ENCODE results near the gene DLG1.

DLG1 gene

DNA sequence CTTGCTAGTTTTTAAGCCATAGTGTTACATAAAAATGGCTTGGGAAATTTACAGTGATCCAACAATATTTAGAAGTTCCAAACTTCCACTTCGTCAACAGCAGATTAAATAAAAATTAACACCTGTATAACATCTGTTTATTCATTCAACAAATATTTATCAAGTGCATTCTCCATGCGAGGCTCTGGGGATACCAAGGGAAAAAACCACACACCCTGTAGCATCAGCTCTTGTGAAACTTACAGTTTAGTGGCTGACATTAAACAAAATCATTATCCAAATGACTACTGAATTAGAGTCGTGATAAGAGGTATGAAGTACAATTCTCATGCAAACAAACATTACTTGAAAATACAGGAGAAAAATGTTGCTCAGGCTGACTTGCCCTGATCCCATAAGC is 122.9 kb downstream of the DLG1 start:
- DNase-seq (ENCODE audit: low read depth in 1 of 2, low spot score in 1 of 2) = no peak

DNA sequence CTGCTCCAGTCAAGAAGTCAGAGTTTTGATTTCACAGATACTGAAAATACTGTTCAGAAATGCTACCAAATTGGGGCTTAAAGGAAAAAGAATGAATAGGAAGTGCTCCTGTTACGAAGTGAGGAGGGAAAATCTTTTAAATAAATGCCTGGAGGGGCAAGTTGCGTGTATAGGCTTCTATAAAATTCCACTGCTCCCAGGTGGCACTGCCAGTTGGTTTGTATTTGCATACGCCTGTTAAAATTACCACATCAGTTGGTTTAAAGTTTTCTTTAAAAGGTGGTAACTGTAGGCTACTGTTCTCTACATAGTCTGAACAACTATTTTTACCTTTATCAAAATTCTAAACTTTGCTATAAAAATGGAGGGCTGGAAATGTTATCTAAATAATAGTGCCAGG is 123.5 kb downstream of the DLG1 start:
- DNase-seq (ENCODE audit: low read depth in 1 of 2, low spot score in 1 of 2) = no peak

DNA sequence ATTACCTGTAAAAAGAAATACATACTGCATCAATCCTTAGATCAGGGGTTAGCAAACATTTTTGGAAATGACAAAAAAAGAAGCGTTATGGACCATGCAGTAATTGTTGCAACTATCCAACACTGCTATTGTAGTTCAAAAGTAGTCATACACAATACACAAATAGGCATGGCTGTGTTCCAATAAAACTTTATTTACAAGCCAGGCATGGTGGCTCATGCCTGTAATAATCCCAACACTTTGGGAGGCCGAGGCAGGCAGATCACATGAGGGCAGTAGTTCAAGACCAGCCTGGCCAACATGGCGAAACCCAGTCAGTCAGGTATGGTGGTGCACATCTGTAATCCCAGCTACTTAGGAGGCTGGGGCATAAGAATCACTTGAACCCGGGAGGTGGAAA is 124.8 kb downstream of the DLG1 start:
- no peak for DNase-seq (ENCODE audit: low read depth in 1 of 2, low spot score in 1 of 2)

DNA sequence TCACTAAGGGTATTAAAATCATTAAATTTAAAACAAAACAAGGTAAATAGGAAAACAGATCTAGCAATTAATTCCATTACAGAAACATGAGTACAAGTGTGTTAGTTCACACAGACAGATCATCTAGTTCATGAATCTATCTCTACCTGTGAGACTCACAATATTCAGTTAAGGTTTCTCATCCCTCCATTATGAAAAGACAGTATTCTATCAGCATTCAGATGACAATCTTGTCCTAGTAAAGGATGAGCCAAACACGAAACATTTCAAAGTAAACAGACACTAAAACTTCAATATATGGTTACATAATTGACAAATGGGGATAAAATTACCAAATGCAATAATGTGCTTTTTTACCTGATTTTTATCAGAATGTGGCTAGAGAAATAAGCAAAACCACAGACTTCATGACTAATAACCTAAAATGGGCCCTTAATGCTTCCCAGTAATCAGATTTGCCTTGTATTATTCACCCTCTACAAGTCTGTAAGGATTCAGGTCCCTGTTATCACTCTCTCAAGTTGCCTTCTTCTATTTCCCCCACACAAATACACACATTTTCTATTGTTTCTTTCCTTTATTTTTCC is 126.8 kb downstream of the DLG1 start:
- DNase-seq (ENCODE audit: low read depth in 1 of 2, low spot score in 1 of 2) = no peak

DNA sequence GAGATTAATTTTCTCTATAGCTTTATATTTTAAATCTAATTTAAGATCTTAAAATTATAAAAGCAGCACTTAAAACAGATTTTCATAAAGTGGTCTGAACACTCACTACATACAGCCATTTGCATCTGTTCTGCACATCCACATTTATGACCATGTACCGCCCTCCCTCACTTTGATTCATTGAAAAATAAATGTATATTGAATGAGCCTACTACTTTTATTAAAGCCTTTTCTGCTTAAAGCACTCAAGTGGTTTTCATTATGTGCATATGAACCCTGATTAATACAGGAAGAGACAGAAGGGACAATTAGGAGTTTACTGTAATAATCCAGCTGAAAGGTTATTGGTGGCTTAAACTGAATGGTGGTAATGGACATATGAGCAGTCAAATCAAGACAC is 129.4 kb downstream of the DLG1 start:
- no peak for DNase-seq (ENCODE audit: low read depth in 1 of 2, low spot score in 1 of 2)

DNA sequence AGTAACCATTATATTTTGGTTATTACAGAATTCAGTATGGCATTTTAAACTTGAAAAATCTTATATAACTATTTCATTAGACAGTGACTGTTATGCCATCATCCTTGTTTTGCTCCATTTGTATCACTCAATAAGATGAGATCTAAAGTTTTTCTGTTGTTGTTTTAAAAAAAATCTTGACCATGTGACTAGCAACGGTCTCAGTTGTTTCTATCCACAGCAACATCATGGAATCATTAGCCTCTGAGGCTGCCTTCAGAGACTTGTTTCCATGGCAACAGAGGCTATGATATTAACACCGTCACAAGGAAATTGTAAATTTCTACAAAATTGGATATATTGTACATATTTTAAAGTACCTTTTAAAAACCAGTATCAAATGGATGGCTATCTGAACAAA is 129.8 kb downstream of the DLG1 start:
- DNase-seq (ENCODE audit: low read depth in 1 of 2, low spot score in 1 of 2) = no peak

DNA sequence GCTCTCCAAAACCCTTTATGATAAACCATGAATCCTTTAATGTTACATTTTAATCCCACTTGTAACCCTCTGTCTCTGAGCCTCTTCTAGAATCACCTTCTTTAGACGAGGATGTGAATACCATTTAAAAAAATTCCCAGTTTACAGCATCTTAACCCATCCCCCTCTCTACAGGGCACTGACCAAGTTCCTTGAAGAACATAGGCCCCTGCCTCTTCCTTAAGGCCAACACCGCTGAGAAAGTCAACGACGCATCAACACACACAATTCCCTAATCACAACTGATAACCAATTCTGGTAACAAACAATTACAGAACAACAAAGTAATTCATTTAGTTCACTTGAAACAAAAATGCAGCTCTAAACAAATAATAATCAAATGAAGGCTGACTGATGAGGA is 130.3 kb downstream of the DLG1 start:
- no peak for DNase-seq (ENCODE audit: low read depth in 1 of 2, low spot score in 1 of 2)

DNA sequence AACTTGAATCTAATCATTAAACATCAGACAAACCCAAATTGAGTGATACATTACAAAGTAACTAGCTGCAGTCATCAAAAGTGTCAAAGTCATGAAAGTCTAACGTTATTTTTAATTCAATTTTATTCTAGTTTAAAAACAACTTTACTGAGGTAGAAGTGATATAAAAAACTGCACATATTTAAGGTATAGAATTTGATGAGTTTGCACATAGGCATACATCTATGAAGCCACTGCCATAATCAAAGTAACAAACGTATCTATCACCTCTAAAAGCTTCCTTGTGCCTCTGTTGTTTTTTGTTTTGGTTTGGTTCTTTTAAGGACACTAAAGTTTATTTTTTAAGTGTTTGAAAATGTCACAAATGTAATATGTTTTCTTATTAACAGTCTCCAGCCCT is 130.9 kb downstream of the DLG1 start:
- DNase-seq (ENCODE audit: low read depth in 1 of 2, low spot score in 1 of 2) = no peak

DNA sequence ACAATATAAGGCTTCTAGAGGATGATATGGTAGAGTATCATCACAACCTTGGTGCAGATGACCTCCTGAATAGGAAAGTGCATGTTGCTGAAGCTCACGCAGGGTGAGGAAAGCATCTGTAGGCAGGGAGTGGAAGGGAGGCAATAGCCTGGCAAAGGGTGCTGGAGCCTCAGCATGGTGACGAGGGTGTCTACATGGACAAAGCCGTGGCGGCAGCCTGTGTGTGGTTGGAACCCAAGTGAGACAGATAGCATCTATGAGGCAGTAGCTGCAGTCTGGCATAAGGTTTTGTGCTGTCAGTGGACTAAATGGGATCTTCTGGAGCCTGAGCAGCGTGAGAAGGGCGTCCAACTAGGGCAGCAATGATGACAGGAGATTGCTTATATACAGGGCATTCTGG is 132.5 kb downstream of the DLG1 start:
- DNase-seq (ENCODE audit: low read depth in 1 of 2, low spot score in 1 of 2) = no peak

DNA sequence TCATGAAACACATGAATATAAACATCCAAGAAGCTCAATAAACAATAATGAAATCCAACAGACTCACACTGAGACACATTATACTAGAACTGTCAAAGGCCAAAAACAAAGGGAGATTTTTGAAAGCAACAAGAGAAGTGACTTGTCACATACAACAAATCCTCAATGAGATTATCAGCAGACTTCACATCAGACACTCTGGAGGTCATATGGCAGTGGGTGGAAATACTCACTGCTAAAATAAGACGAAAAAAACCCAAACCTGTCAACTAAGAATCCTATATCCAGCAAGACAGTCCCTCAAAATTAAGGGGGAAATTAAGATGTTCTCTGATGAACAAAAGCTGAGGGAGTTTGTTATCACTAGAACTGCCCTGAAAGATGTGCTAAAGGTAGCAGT is 143.4 kb downstream of the DLG1 start:
- no peak for DNase-seq (ENCODE audit: low read depth in 1 of 2, low spot score in 1 of 2)

DNA sequence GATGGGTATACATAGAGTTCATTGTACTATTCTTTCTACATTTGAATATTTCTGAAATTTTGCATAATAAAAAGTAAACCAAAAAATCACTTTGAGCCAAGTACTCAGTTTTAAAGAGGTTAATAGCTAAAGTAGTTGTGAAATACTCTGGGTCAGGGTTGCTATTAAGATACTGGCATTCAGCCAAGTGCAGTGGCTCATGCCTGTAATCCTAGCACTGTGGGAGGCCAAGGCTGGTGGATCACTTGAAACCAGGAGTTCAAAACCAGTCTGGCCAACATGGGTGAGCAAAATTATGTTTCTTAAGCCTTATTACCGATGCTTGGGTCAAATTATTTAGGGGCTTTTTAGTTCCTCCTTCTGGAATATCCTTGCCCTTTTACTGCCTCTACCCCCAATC is 146.8 kb downstream of the DLG1 start:
- no peak for DNase-seq (ENCODE audit: low read depth in 1 of 2, low spot score in 1 of 2)

DNA sequence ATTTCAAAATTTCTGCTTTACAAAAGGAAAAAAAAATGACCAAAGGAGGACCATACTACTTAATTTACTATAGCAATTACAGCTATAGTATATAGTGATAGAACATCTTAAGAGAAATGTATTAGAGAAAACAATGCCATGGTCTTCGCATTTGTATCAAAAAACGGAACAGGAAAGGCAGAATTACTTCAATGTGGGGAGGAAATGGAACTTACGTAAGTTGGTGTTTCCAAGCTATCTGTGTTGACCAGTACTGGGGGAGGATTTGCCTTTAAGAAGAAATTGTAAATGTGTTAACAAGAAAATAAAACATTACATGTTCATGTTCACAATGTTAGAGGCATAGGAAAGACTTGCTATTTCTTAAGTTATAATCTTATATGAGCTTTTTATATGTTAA is 148.9 kb downstream of the DLG1 start:
- no peak for DNase-seq (ENCODE audit: low read depth in 1 of 2, low spot score in 1 of 2)

DNA sequence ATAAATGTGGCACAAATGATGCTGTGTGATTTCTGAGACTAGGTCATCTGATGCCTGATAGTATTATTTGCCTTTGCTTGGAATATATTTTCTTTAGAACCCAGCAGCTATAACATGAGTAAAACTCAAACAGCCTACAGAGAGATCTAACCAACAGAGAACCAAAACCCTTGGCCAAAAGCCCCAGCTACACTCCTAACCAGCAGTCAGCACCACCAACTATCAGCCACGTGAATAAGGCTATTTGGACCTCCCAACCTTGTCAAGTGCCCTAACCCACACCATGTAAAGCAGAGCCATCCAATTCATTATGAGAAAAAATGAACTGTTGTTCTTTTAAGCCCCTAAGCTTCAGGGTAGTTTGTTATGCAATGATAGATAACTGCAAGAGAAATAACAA is 154.2 kb downstream of the DLG1 start:
- no peak for DNase-seq (ENCODE audit: low read depth in 1 of 2, low spot score in 1 of 2)

DNA sequence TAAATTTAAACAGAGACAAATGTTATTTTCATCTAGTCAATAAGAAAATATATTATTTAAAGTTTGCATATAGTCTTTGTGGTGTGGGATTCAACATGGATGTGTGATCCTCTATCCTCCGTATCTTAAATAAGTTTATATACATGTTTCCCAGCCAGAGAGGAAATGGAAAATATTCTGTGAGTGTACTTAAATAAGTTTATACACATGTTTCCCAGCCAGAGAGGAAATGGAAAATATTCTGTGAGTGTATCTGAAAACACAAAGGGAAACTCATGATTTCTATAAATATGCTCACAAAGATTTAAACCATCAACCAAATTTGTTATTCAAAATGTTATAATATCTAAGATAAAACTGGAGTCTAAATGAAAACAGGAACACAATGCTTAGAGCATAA is 158.8 kb downstream of the DLG1 start:
- no peak for DNase-seq (ENCODE audit: low read depth in 1 of 2, low spot score in 1 of 2)

DNA sequence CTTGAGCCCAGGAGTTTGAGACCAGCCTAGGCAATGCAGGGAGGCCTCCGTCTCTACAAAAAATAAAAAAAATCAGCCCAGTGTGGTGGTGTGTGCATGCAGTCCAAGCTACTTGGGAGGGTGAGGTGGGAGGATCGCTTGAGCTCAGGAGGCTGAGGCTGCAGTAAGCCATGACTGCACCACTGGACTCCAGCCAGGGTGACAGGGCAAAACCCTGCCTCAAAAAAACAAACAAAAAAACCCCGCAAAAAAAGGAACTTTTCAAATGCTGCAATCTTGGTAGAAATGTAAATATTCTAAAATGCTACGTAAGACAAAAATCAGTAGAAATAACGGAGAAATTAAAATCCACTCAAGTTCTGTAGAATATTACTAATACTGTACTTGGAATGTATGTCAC is 160.7 kb downstream of the DLG1 start:
- no peak for DNase-seq (ENCODE audit: low read depth in 1 of 2, low spot score in 1 of 2)

DNA sequence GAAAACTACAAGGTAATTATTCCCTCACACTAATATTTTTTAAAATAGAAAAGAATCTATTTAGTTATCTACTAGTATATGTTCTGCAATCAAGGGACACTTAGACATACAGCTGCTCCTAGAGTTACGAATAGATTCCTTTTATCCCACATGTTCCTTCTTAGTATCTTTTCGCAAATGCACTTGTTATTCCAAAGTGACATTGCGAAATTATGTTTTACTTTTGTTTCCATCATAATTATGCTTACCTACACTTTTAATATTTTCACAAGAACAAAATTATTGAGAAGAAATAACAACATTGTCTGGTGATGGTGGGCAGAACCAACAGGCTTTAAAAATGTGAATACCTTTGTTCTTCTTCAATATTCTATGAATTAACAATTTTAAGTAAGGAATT is 161.7 kb downstream of the DLG1 start:
- DNase-seq (ENCODE audit: low read depth in 1 of 2, low spot score in 1 of 2) = no peak

DNA sequence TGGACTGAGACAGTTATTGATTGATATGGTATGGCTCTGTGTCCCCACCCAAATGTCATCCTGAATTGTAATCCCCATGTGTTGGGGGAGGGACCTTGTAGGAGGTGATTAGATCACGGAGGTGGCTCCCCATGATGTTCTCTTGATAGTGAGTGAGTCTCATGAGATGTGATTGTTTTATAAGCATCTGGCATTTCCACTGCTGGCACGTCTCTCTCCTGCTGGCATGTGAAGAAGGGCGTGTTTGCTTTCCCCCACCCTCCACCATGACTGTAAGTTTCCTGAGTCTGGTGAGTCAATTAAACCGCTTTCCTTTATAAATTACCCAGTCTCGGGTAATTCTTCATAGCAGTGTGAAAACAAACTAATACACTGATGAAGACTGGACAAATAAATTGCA is 163.2 kb downstream of the DLG1 start:
- no peak for DNase-seq (ENCODE audit: low read depth in 1 of 2, low spot score in 1 of 2)

DNA sequence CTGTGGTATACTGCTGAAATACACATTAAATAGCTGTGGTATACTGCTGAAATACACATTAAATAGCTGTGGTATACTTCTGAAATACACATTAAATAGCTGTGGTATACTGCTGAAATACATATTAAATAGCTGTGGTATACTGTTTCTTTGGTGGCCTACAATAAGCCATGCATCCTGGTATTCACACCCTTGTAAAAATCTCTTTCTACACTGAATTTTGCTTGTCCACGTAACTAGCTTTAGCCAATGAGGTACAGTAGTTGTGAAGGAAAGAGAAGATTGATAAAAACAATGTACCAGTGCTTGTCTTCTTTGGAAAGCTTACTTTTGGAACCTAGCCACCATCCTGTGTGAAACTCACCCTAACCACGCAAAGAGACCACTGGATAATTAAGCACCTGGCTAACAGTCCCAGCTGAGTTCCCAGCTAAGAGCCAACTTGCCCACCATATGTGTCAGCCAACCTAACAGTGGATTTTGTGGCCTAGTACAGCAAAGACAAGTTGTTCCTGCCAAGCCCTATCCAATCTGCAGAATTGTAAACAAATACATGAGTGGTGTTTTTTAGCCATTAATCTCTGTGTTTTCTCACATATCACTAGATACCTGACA is 165.4 kb downstream of the DLG1 start:
- DNase-seq (ENCODE audit: low read depth in 1 of 2, low spot score in 1 of 2) = no peak

DNA sequence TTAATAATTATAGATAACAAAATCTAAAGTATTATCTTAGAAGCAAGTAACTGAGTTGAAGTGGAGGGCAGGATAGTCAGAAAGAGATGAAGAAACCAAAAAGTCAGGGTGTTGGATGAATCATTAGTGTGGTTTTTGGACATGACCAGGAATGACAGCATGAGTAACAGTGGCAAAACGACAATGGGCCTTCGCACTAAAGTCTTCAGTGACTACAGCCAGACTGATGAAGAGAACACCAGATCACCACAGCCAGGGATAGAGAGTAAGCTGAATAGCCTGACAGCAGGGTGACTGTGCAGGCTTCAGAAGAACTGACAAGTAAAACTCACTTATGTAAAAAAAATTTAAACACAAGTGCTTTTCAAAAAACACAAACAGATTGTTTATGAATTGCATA is 172.8 kb downstream of the DLG1 start:
- DNase-seq (ENCODE audit: low read depth in 1 of 2, low spot score in 1 of 2) = no peak

DNA sequence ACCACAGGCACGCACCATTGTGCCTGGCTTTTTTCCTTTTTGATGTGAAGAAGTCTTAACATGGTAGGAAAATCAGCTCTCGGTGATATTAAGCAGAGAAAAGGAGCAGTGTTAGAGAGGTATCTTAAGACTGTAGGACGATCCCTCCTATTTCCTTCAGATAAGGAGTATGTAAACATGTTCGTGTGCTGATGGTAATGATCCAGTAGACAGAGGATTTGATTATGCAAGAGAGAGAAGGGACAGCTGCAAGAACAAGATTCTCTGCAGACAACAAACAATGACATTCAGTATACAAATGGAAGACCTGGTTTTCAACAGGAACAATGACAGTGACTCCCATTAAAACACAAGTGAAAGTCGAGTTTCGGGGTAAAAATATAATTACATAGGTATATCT is 173.7 kb downstream of the DLG1 start:
- no peak for DNase-seq (ENCODE audit: low read depth in 1 of 2, low spot score in 1 of 2)

DNA sequence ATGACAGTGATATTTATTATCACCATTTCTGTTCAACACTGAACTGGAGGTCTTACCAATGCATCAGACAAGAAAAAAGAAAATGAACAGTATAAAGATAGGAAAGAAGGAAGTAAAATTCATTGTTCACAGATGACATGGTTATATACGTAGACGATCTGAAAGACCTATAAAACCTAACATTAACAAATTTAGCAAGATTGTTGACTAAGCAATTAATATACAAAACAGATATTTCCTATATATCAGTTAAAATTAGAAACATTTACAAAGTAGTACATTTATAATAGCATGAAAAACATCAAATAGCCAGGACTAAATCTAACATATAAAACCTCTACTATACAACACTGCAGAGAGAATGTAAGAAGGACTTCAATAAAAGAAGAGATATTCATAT is 176.0 kb downstream of the DLG1 start:
- no peak for DNase-seq (ENCODE audit: low read depth in 1 of 2, low spot score in 1 of 2)

DNA sequence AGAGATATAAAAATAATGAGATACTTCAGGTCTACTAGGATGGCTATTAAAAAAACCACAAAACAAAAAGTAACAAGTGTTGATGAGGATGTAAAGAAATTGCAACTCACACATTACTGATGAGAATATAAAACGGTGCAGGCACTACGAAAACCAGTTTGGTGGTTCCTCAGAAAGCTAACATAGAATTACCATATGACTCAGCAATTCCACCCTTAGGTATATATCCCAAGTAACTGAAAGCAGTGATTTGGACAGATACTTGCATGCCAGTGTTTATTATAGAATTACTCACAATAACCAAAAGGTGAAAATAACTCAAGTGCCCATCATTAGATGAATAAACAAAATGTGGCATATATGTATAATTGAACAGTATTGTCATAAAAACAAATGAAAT is 181.3 kb downstream of the DLG1 start:
- DNase-seq (ENCODE audit: low read depth in 1 of 2, low spot score in 1 of 2) = no peak

DNA sequence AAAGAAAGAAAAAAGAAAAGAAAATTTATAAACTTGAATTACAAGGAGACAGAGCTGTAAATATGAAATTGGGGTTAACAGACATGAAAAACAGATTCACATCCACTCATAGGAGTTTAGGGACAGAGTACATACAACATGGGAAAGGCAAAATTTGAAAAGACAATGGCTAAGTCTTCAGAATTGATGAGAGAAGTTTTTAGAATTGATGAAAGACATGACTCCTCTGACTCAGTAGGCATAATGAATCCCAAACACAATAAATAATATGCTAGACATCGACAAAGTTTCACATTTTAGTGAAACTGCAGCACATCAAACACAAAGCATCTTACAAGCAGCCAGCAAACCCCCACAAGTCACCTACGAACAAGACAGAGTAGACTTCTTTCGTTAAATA is 184.4 kb downstream of the DLG1 start:
- DNase-seq (ENCODE audit: low read depth in 1 of 2, low spot score in 1 of 2) = no peak

DNA sequence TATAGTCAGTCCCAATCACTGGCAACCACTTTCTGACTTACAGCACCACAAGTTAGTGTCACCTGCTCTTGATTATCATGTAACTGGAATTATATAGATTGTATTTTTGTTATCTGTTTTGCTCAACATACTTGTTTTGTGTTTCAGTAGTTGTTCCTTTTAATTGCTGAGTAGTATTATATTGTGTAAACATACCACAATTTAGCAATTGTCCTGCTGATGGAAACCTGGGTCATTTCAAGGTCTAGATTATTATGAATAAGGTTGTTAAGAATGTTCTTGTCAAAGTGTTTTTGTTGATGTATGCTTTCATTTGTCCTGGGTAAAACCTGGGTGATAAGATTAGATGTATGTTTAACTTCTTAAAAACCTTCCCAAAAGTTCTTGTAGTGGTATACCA is 186.7 kb downstream of the DLG1 start:
- no peak for DNase-seq (ENCODE audit: low read depth in 1 of 2, low spot score in 1 of 2)

All from activated T-helper 1 cell treated with anti-CD3 and anti-CD28 coated beads, Interleukin-2, amount 50 U/mL, for 16 hours (primary cell).